HG02571 (cell line): Measurements from ENCODE around the gene NECTIN1.
A peak's percentile ranks its signal among the peaks of the same experiment; 100 is the strongest.

ENCODE experiments used
- ATAC-seq: cut with Tn5 transposase; IDR thresholded peaks from one replicate; pipeline ENCODE4 v1.9.1; 2021; ENCODE audit warnings: mild to moderate bottlenecking, moderate library complexity; ENCODE audit not compliant: unreplicated experiment

The NECTIN1 gene

DNA sequence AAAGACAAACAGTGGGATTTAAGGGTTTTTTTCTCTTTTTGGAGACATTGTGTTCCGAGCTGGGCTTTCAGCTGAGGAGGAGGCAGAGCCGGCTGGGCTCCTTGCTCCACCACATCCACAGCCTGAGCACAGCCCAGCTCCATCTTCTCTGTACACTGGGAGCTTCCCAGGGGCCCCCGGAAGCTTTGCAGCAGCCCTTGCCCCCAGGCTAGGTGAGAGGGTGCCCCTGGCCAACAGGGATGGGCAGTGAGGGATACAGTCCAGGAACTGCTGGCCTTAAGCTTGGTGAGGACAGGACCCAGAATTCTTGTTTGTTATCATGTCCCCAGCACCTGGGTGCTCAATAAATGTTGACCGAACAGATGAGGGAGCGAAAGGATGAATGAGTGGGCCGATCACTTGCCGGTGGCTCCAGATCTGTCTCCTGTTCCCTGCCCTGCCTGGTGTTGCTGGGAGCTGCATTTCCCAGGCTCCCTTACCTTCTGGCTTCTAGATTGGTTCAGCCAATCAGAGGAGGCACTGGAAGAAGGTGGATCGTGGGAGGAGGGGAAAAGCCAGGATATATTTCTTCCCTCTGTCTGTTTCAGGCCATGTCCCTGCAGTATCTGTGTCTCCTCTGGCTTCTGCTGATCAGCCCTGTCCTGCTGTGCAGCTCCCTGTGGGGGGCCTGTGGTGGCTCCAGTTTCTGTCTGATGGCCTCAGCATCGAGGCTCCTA is 26.5 kb upstream of the NECTIN1 start:
- no peak for ATAC-seq

DNA sequence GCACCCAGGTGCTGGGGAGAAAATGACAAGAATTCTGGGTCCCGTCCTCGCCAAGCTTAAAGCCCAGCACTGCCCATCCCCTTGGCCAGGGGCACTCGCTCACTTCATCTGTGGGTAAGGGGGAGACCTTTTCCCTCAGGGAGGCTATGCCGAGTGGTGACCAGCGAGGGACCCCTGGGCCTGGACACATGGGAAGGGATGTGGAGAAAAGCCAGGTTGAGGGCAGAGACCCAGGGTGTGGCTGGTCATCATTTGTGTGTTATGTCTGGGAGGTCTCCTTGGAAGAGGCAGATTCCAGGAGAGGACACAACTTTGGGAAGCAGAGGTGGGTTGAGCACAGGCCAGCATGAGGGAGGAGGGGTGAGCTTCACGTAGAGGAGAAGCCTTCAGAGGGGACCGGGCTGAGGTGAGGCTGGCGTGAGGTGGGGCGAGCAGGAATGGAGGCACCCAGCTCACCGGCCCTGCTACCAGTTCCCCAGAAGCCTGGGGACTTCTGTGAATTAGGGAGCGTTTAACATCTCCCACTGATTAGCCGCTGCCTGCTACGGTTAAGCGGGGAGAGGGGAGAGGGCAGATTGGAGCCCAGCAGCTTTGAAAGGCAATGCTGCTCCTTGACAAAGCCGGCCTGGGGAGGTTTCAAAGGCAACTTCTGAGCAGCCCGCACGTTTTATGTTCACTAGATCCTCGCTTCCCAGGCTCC is 25.8 kb upstream of the NECTIN1 start:
- no peak for ATAC-seq

DNA sequence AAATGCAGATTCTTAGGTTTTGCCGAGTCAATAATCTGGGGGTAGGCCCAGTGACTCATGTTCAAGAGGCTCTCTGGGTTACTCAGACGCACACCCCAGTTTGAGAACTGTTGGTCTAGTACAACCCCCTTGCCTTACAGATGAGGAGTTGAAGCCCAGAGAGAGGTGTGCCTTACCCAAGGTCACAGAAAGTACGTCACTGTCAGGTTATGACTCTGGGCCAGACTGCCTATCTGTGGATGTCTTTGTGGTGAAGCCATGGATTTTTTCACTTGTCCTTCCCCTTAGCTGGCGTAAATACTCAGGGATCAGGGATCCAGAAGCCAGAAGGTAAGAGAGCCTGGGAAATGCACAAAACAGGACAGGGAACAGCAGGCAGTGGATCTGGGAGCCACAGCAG is 25.2 kb upstream of the NECTIN1 start:
- ATAC-seq = no peak

DNA sequence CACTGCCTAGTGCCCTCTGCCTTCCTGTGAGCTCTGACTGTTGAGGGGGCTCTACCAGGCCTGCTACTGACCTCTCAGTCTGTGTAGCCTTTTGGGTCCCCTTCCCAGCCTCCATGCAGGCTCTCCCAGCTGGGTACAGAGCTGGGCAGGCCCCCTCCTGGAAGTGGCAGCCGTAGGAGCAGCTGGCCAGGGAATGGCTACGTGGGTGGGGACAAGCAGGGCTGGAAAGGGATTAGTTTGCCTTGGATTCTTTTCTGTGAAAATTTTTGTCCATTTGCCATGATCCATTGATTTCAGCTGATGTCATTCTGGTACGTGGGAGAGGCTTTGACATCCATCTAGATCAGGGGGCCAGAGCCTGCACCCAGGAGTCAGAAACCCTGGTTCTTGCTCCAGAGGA is 23.9 kb upstream of the NECTIN1 start:
- ATAC-seq = no peak

DNA sequence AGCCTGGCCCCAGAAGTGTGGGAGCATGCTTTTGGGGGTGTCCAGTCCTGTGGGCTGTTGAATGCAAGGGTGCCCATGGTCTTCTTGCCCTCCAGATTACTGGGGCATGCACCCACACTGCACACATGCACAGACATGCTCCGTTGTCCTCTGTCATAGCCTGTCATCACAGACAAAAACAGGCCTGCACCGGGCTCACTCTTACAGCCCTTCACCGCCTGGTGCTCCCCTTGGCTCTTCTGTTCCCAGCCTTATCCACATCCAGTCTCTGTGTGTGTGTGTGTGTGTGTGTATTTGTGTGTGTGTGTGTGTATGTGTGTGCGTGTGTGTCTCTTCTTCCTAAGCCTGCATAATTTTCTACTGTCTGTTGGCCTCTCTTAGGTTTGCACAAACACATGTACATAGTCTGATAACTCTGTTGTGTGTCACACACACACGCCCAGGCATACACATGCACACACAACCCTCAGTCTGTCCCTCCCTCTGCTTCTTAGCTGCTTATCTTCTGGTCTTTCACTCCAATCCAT is 23.4 kb upstream of the NECTIN1 start:
- ATAC-seq = peak; percentile 25

DNA sequence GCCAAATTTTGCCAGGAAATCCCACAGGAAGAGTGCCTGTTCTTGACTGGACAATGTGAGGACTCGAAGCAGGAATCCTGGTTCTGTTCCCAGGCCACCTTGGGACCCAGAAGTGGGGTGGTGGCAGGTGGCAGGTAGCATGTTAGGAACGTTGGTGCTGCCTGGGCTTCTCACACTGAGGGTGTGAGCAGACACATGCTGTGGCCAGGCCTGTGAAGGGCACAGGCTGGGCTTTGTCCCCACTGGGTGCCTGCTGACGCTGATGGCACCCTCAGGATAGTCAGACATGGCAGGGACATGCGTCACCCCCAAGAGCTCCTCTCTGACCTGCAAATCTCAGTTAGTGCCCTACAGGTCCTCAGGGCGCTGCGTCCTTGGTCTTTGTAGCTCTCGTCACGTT is 21.1 kb upstream of the NECTIN1 start:
- no peak for ATAC-seq

DNA sequence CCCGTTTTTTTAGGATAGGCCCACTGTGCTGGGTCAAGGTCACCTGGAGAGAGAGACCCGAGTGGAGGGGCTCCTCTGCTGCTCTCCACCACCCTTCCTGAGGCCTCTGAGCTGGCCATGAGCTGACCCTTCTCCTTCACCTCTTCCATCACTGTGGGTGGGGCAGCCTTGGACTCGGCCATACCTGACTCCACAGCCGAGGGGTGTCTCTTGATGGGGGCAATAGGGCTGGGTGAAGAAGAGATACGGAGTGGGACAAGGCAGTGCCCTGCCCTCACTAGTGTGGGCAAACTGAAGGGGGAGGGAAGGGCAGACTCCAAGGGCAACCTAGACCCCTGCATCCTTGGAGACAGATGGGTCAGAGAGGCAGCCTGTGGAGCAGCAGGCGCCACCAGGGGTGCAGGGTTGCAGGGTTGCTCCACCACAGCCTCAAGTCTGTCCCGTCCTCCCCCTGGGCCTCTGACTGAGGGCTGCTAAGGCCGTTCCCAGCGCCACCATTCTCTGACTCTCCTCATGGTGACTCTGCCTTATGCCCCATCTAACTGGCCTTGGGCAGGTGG is 20.1 kb upstream of the NECTIN1 start:
- no peak for ATAC-seq

DNA sequence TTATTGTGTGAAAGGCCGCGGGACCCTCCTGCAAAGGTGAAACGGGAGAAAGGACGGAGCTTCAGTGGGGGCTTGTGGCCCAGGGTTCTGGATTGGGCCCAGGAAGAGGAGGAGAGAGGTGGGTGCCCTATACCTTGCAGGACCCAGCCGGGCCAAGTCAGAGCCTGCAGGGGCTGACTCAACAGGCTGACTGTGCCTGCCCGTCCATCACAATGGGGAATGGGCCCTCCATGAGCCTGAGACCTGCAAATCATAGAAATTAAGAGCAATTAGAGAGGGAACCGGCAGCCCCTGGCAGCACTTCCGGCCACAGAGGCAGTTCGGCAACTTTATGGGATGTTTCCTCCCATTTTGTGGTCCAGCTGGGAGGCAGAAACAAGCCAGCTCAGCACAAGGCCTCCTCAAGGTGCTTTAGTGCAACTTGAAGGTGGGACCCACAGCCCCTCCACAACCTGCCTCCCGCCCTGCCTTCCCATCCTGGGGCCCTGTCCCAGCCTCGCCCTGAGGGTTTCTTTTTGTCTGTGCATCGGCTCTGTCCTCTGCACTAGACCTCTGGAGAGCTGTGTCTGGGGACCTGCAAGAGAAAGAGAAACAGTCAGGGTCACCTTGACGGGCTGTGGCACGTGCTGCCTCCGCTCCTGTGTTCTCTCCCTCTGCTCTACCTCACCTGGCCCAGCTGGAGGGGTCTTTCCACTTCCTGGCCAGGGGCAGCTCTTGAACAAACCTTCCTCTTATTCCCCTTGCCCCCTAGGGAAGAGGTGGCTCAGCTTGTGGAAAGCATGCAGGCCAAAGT is 19.1 kb upstream of the NECTIN1 start:
- ATAC-seq = no peak

DNA sequence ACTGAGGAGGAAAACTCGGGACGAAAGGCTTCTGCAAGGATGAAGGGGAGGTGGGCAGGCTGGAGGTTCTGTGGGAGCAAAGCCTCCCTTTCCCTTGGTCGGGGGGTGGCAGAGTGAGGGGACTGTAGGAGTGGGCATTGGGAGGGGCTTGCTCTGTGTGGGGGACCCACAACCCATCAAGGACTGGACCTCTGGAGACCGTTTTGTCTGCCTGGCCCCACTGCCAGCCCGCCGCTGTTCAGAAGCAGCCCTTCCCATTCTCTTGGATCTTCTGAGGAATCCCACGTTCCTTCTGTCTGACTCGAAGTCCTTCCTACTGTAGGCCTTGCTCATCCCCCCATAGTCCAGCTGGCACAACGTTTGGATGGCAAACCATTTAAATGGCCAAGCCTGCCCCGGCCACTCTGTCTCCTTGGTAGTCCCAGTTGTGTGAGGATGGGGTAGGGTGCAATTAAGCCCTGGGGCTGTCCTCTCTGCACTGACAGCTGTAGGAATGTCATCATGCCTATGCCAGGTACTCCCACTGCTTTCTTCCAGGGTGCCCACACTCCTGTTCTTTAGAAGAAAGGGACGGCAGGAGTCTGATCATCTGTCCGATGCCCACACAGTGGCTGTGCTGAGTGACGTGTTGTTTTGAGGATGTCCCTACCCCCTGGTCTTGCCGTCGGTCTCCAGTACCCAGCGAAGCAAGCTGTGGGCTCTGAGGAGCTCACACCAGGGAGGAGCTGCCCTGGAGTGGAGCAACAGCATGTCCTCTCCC is 17.0 kb upstream of the NECTIN1 start:
- ATAC-seq = no peak

DNA sequence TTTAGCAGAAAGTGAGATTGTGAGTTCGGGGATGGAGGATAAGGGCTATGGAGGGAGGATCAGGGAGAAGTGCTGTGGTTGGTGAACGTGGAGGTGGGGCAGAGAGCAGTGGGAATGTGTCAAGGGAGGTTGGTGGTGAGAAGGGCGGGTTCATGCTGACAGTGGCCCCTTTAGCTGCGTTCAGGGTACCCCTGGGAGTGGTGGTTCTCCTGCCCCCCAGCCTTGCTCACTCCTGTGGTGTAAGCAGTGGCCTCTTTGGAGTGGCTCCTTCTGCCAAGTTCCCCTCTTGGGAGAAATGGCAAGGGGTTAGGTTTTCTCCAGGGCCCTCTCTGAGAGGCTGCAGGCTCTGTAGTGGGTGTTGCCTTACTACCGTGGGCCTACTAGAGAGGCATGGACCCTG is 16.1 kb upstream of the NECTIN1 start:
- ATAC-seq = no peak

DNA sequence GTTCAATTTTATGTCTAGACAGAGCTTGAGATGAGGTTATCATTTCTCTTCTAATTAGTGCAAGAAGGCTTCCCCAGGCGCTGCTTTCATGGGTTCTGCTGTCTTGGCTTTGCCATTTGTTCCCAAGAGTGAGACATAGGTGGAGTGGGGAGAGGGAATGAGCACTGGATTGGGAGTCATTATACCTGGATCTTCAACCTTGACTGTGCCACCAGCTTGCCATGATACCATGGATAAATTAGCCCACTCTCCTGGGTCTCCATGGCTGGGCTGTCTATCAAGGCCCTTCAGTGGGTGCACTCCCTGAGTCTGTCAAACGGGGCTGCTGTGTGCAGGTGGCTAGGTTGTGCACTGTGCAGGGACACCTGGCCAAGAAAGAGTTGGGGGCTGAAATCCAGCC is 15.6 kb upstream of the NECTIN1 start:
- ATAC-seq = no peak

DNA sequence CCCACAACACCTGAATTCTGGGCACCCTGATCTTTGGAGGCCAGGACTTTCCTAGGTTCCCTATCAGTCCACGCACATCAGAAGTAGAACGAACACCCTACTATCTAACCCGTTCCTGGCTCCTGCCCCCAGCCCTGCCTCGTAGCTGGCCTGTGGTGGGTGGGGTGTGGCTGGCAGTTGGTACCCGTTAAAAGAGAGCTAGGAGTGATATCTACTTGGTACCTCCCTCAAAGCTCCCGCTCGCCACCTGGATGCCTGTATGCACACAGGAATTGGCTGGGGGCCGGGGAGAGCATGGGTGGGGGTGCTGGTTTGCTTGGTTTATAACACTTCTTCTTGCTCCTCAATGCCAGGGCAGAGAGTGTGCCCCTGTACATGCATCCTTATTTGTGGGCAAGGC is 14.0 kb upstream of the NECTIN1 start:
- ATAC-seq = no peak

DNA sequence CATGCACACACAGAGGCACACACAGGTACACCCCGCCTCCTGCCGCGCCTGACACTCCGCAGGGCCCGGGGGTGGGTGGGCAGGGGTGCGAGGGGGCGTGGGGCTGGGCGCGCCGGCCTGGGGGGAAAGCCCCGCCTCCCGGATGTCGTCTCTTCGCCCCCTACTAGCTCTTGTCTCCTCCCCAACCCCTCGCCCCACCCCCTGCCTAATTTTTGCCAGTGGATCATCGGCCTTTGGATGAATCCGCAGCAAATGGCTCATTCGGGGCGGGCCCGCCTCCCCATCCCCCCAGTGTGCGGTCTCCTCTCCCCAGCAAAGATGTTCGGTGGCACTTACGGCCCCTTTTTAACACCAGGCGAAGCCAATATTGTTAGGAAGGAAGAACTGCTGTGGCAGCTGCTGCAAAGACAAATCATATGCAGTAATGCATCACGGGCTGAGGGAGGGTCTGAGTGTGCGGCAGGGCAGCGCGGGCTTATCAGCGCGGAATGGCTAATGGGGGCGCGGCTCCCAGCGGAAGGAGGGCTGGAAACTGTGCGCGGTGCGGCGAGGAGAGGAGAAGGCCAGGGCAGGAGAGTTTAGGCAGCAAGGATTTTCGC is 13.4 kb upstream of the NECTIN1 start:
- ATAC-seq = no peak

DNA sequence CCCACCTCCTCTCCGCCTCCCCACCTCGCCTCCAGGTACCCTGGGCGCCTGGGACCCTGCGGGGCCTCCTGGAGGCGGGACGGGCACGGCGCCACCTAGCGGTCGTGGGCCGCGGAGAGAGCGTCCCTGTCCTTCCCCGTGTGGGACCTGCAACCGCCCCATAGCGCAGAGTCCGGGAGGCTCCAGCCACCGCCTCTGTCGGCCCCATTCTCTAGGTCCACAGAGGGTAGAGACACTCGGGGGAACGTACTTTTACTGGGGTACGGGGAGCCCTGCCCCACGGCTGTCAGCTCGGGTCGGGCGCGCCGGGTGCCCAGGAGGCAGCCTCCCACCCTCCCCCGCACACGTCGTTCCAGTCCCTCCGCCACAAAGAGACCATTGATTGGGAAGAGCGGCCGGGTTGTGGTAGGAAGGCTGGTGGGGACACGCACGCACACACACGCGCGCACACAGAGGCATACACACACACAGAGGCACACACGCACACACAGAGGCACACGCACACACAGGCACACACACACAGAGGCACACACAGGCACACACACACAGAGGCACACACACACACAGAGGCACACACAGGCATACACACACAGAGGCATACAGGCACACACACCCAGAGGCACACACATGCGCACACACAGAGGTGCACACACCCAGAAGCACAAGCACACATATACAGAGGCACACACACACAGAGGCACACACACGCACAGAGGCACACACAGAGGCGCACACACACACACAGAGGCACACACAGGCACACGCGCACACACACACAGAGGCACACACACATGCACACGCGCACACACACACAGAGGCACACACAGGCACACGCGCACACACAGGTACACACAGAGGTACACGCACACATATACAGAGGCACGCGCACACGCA is 12.6 kb upstream of the NECTIN1 start:
- peak; percentile 59 for ATAC-seq

DNA sequence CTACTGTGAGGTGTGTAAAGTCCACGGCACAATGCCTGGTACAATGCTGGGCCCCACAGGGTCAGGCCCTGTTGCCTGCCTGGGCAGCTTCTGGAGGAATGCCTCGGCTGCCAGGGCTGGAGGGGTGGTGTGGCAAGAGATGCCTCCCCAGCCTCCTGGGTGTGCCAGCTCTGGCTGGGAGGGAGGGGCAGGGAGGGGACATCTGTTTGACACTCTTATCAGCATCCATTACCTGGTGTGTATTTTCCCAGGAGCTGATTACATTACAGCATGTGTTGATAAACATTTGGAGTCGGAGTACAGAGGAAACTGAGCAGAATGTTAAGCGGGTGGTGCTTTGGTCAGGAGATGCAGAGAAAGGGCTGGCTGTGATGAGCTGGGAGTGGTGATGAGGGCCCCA is 11.0 kb upstream of the NECTIN1 start:
- ATAC-seq = no peak

DNA sequence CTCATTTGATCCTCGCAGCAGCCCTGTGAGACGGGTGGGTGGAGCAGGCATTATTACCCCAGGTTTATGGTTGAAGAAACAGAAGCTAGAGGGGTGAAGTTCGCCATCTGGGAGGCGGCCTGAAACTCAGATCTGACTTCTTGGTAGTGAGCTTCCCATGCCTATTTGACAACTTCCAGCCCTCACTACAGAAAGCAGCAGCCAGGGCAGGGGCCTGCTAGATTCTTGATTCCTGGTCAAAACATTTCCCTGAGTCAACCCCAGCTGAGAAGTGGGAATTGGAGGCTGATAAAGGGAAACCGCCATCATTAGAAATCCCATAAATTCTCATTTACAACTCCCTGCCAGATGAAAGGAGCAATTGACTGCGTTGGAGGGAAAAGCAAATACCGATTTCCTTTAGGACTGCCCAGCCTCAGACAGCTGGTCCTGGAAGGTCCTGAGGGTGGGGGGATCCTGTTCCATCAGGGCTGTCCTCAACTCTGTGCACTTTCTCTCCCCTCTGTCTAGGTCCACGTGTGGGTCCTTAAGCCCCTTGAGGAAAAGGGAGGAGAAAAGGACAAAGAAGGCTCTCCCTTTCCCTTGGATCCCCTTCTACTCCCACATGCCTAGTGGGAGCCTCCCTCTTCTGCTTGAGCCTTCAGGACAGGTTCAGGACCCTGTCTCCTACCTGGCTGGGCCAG is 10.2 kb upstream of the NECTIN1 start:
- ATAC-seq = no peak

DNA sequence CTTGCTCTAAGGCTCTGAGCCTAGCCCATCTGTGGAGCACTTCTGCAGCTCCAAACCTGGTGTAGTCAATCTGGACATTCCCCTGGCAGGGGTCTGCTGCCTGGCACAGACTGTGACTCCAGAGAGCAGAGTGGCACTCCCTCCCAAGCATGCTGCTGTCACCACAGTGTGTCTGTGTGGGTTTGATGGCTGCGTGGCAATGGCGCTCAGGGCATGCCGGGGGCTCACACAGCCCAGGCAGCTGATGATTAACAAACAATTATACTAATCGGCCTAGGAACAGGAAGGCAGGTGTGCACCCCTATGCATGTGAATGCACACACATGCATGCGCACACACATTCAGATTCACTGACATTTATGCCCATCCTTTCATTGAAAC is 9.0 kb upstream of the NECTIN1 start:
- no peak for ATAC-seq

DNA sequence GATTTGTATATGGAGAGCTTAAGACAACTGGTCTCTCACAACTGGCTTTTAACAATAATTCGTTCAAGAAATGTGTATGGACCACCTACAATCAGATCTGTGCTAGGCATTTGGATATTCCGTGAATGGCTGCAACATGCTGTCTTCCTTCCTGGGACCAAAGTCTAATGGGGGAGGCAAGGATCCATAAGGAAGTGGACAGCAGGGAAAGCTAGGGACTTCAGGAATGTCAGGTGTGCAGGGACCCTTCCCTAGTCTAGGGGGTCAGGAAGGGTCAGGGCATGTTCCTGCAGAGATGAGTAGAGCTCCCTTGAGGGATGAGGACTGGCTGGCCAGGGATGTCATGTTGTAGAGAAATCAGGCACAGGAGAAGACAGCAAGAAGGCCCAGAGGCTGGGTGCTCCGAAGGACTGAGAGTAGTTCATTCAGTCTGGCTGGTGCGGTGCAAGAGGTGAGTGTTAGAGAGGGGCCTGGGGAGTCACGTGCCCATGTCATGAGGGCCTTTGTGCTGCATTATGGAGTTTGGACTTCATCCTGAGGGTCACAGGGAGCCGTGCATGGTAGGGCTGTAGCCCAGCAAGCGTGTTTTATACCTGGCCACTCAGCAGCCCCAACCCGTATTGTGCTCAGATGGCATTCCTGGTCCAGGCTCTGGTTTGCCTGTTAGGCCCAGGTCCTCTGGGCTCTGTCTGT is 8.5 kb upstream of the NECTIN1 start:
- no peak for ATAC-seq
